ENCODE measurements around the gene RPRD1A.
"Not testable (repeated sequence)": the region's sequence is repeated elsewhere in the genome, so short reads cannot be mapped to it uniquely, and the experiment has no call there.

RPRD1A gene

GRCh38 chr18:36075862-36076587, 8.7 kb upstream of the RPRD1A start:
- no peak for DNase-seq

- no peak for DNase-seq
These were observed 7.1 kb upstream of the RPRD1A start for GRCh38 chr18:36074435-36074834.

DNA sequence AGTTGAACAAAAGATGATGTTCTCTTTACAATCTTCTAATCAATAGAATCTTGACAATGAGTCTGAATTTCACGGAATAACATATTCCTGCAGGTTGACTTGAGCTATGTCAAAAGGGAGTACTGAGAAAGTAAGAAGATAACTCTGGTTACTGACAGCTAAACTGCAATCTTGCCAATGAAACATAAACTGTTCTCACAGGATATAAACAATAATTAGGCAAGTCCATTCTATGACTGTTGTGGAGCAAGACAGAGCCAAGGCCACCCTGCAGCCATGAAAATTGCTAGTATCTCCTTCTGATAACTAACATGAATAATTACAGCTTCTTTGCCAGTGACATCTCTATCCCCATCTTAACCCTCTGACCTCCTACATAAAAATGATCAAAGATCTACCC, 6.3 kb upstream of the RPRD1A start:
- no peak for DNase-seq

DNA sequence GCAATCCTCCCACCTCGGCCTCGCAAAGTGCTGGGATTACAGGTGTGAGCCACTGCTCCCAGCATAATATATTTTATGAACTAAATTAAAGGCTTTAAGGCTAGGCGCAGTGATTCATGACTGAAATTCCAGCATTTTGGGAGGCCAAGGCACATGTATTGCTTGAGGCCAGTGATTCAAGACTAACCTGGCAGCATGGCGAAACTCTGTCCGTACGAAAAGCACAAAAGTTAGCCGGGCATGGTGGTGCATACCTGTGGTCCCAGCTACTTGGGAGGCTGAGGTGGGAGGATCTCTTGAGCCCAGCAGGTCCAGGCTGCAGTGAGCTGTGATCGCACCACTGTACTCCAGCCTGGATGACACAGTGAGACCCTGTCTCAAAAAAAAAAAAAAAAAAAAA, 5.0 kb upstream of the RPRD1A start:
- DNase-seq: not testable (repeated sequence)

- DNase-seq: peak; percentile 74
These were observed 689 bp downstream of the RPRD1A start for GRCh38 chr18:36066686-36067054.

- no peak for DNase-seq
These were observed 1.4 kb downstream of the RPRD1A start for GRCh38 chr18:36066001-36066400.

DNA sequence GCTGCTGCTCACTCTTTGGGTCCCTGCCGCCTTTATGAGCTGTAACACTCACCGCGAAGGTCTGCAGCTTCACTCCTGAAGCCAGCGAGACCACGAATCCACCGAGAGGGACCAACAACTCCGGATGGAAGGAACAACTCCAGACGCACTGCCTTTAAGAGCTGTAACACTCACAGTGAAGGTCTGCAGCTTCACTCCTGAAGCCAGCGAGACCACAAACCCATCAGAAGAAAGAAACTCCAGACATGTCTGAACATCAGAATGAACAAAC, 2.6 kb downstream of the RPRD1A start:
- not testable (repeated sequence) for DNase-seq

GRCh38 chr18:36064027-36064808, 3.1 kb downstream of the RPRD1A start:
- DNase-seq: no peak

GRCh38 chr18:36058674-36059073, 8.7 kb downstream of the RPRD1A start:
- no peak for DNase-seq

DNA sequence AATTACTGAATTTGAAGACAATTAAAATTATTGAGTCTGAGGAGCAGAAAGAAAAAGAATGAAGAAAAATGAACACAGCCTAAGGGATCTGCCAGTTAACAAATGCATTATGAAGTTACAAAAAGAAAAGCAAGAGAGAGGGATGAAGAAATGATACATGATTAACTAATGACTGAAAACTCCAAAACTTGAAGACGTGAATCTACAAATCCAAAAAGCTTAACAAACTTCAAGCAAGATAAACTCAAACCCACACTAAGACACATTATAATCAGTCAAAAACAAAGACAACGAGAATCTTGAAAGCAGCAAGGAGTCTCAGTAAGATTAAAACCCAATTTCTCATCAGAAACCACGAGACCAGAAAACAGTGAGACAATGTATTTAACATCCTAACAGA, 15.6 kb downstream of the RPRD1A start:
- no peak for DNase-seq

- no peak for DNase-seq
These were observed 16.9 kb downstream of the RPRD1A start for GRCh38 chr18:36050479-36050878.

GRCh38 chr18:36047521-36047920, 19.8 kb downstream of the RPRD1A start:
- DNase-seq: no peak

DNA sequence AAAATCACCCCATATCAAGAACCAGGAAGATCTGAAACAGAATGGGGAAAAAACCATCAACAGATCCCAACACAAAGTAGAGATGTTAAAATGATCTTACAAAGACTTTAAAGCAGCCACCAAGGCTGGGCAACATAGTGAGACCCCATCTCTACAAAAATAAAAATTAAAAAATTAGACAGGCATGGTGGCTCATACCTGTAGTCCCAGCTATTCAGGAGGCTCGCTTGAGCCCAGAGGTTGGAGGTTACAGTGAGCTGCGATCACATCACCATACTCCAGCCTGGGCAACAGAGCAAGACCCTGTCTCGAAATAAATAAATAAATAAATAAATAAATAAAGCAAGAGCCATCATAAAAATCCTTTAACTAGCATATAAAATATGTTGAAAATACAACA, 20.5 kb downstream of the RPRD1A start:
- DNase-seq: no peak

GRCh38 chr18:36045241-36045991, 21.9 kb downstream of the RPRD1A start:
- DNase-seq: no peak

GRCh38 chr18:36043153-36043552, 24.2 kb downstream of the RPRD1A start:
- DNase-seq: no peak

DNA sequence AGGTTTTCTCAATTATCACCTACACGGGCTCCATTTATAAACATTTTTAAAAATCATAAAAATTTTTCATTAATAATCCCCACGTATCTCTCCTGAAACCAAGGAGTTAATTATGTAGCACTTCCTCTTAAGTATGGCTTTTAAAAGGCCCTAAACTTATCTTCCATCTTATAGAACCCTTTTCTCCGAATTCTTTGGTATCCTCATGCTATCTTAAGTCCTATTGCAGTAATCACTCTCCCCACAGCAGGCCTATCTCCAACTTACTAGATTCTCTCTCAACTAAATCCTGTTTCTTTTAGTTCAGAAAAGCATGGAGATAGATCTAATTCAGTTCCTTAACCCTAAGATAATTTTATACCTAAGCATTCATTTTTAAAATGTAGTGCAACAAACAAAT, 26.2 kb downstream of the RPRD1A start:
- no peak for DNase-seq

DNA sequence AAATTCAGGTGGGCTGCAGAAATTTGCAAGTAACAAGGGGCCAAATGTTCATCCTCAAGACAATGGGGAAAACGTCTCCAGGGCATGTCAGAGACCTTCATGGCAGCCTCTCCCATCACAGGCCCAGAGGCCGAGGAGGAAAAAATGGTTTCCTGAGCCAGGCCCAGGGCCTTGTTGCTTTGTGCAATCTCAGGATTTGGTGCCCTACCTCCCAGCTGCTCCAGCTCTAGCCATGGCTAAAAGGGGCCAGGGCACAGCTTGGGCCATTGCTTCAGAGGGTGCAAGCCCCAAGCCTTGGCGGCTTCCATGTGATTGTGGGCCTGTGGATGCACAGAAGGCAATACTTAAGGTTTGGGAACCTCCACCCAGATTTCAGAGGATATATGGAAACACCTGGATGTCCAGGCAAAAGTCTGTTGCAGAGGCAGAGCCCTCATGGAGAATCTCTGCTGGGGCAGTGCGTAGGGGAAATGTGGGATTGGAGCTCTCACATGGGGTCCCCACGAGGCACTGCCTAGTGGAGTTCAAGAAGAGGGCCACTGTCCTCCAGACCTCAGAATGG, 29.2 kb downstream of the RPRD1A start:
- no peak for DNase-seq

GRCh38 chr18:36035253-36035652, 32.1 kb downstream of the RPRD1A start:
- peak; percentile 94 for DNase-seq

DNA sequence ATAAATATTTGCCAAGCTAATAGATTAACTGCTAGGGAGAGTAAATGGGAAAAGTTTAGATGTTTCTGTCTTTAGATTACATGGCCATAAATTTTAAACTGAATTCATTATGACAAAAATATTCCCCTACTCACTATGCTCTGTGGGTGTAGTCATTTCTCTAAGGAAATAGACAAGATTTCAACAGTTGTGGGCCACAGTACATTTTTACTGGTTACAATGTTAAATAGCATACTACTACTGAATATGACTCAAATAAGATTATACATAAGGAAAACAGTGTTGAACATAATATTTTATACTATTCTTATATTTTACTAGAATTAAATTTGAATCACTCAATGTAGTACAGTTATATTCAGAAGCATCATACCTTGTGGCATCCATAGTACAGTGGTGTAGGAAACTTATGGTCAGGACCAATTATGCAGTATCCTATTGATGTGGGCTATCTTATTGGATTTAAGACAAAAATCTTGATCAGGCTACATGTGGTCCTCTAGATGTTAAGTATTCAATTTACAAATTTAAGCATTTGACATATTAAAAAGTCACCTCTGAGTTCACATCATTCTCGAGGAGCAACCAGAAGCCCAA, 33.0 kb downstream of the RPRD1A start:
- no peak for DNase-seq

DNA sequence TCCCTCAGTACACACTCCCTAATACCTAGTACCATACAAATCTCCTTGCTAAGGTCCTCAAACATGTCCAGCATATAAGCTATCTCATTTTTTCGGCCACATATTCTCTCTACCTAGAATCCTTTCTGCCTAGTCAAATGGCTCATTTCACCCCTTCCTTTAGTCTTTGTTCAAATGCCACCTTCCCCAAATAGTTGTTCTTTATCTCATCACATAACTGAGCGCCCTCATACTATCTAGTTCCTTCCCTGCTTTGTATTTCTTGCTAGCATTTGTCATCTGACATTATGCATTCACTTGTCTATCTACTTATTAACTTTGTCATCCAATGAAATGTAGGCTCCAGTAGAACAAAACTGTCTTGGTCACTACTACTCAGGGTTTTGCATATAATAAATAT, 35.5 kb downstream of the RPRD1A start:
- DNase-seq: no peak

GRCh38 chr18:36031407-36031806, 36.0 kb downstream of the RPRD1A start:
- DNase-seq: no peak

GRCh38 chr18:36028859-36029258, 38.5 kb downstream of the RPRD1A start:
- DNase-seq: no peak

GRCh38 chr18:36025025-36025424, 42.3 kb downstream of the RPRD1A start:
- DNase-seq: no peak

Data from NCI-H1092 treated with DMSO at 0.1 percent for 48 hours (cell line).